ENCODE measurements around the gene PLA1A.

Gene PLA1A

DNA sequence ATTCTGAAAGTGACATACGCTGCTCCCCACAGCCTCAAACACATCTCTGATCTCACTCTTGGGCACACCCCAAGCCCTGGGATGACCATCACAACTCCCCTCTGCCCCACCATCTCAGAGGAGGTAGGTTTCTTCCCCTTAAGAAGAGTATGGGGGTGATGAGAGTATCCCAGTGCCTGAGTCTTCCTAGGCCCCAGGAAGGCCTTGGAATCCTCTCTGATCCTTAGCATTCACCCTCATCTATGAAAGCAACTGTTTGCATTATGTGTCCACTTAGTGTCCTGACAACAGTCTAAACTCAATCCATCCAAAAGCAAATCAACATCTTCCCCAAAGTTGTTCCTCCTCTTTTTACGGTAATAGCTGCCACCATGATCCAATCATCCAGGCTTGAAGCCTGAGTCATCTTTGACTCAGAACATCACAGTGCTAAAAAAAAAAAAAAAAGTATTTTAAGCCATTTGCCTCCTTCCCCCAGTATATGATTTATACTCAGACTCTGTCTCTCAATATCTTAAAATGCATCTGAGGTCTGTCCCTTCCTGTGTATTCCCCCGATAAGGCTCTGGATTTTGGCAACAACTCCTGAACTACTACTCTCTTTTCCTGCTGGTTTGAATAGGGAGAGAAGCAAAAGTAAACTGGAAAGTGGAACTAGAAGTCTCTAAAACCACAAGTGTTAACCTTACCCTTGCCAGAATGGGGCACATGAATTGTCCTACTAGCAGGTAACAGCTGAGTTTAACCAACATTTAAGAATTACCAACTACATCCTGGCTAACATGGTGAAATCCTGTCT lies 40.2 kb downstream of the PLA1A start:
- no peaks in the 10 kb centered on the region for H3K4me1 ChIP-seq (ENCODE audit: control insufficient read depth, insufficient read depth, low read length)
- H3K27ac ChIP-seq (ENCODE audit: extremely low read depth, low read depth, low read length), result no peak overlapping the region
- CTCF ChIA-PET, result no interaction called here
- no peak for TF ChIP-seq ZNF426 (tag by site-specific recombination; IDR thresholded peaks at IDR 0.05)
- TF ChIP-seq TCF7L2 (IDR thresholded peaks at IDR 0.05; ENCODE audit: borderline replicate concordance, low read depth, low read length), result no peak
- TF ChIP-seq ZNF791 (tag by site-specific recombination; IDR thresholded peaks at IDR 0.05), result no peak
- TF ChIP-seq ZNF837 (tag by site-specific recombination; IDR thresholded peaks at IDR 0.05), result no peak
- no peak for TF ChIP-seq SP3 (tag by site-specific recombination; IDR thresholded peaks at IDR 0.05)
- TF ChIP-seq KLF16 (tag by site-specific recombination; IDR thresholded peaks at IDR 0.05), result no peak
- TF ChIP-seq ZNF555 (tag by site-specific recombination; conservative IDR thresholded peaks at IDR 0.05), result no peak
- TF ChIP-seq REPIN1 (tag by site-specific recombination; IDR thresholded peaks at IDR 0.05; ENCODE audit: low read depth), result no peak
- no peak for TF ChIP-seq WT1 (tag by site-specific recombination; IDR thresholded peaks at IDR 0.05)
- TF ChIP-seq, protein P1, sequence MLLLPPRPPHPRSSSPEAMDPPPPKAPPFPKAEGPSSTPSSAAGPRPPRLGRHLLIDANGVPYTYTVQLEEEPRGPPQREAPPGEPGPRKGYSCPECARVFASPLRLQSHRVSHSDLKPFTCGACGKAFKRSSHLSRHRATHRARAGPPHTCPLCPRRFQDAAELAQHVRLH (tag by site-specific recombination; IDR thresholded peaks at IDR 0.05), result no peak
- TF ChIP-seq ZNF366 (tag by site-specific recombination; conservative IDR thresholded peaks at IDR 0.05), result 0 out of 2 replicates have a peak, but pooled peaks have one; percentile 21
- peak; percentile 41; the same call in 1 of the 2 replicates for TF ChIP-seq ZNF335 (tag by site-specific recombination; conservative IDR thresholded peaks at IDR 0.05)
- H3K36me3 ChIP-seq (ENCODE audit: control insufficient read depth in 2 of 2, insufficient read depth in 1 of 2, low read length in 2 of 2), result peaks cover 0 to 4% of the 10 kb centered on the region in 2 experiments; a peak in 1 of 3 replicates
- POLR2A ChIA-PET, result no interaction called here
- H3K9me3 ChIP-seq (ENCODE audit: control insufficient read depth, insufficient read depth, low read depth, low read length), result no peaks in the 10 kb centered on the region
- no peak overlapping the region for H3K4me3 ChIP-seq (ENCODE audit: low read depth, low read length)

DNA sequence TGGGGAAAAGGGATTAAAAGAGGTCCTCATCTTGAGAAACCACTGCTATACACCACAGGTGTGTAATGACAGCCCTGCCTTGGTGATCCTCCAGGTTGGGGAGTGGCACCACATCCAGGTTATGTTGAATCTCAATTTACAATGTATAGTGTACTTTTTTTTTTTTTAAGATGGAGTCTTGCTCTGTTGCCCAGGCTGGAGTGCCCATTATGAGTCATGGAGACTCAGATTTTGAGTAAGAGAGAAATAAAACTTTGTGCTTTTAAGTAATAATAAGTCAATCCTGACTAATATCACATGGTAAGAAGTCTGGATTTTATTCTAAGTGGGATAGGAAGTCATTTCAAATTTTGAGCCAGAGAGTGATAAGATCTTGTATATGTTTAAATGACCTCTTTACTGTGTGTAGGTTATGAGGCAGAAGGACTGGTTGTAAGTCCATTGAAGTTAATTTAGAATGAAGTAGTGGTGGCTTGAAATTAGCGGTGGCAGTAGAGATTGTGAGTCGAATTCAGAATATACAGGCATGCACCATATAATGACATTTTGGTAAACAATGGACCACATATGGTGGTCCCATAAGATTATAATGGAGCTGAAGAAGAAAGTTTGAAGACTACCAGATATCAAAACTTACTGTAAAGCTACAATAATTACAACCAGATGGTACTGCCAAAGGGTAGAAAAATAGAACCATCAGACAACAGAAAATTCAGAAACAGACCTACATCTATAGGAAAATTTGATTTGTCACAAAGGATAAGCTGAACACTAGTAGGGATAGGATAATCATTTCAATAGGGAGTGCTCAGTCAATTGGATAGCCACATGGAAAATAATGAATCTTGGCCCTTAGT lies 42.0 kb downstream of the PLA1A start:
- peaks cover 0 to 4% of the 10 kb centered on the region in 2 experiments; a peak in 1 of 3 replicates for H3K36me3 ChIP-seq (ENCODE audit: control insufficient read depth in 2 of 2, insufficient read depth in 1 of 2, low read length in 2 of 2)
- TF ChIP-seq, protein P2, sequence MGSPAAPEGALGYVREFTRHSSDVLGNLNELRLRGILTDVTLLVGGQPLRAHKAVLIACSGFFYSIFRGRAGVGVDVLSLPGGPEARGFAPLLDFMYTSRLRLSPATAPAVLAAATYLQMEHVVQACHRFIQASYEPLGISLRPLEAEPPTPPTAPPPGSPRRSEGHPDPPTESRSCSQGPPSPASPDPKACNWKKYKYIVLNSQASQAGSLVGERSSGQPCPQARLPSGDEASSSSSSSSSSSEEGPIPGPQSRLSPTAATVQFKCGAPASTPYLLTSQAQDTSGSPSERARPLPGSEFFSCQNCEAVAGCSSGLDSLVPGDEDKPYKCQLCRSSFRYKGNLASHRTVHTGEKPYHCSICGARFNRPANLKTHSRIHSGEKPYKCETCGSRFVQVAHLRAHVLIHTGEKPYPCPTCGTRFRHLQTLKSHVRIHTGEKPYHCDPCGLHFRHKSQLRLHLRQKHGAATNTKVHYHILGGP (tag by site-specific recombination; IDR thresholded peaks at IDR 0.05), result no peak
- TF ChIP-seq BCL11B (tag by site-specific recombination; IDR thresholded peaks at IDR 0.05; ENCODE audit: low read depth), result no peak
- no peak for TF ChIP-seq SP3 (tag by site-specific recombination; IDR thresholded peaks at IDR 0.05)
- TF ChIP-seq ZNF354C (tag by site-specific recombination; IDR thresholded peaks at IDR 0.05; ENCODE audit: borderline replicate concordance, low read depth), result no peak
- no peak for TF ChIP-seq ZNF174 (tag by site-specific recombination; IDR thresholded peaks at IDR 0.05)
- no peak for TF ChIP-seq MYNN (tag by site-specific recombination; IDR thresholded peaks at IDR 0.05; ENCODE audit: borderline replicate concordance)
- TF ChIP-seq ZNF223 (tag by site-specific recombination; IDR thresholded peaks at IDR 0.05), result no peak
- TF ChIP-seq GLI4 (tag by site-specific recombination; IDR thresholded peaks at IDR 0.05), result no peak
- no peak for TF ChIP-seq ZNF132 (tag by site-specific recombination; IDR thresholded peaks at IDR 0.05; ENCODE audit: borderline replicate concordance)
- no peak for TF ChIP-seq ZNF157 (tag by site-specific recombination; IDR thresholded peaks at IDR 0.05)
- no peak for TF ChIP-seq ZNF214 (tag by site-specific recombination; IDR thresholded peaks at IDR 0.05; ENCODE audit: borderline replicate concordance)
- TF ChIP-seq ZNF37A (tag by site-specific recombination; IDR thresholded peaks at IDR 0.05), result no peak
- no peak for TF ChIP-seq HOXD13 (CRISPR knock-in tag; IDR thresholded peaks at IDR 0.05; ENCODE audit: borderline replicate concordance)
- TF ChIP-seq ZNF19 (tag by site-specific recombination; IDR thresholded peaks at IDR 0.05; ENCODE audit: low read depth), result no peak
- no peak for TF ChIP-seq ZNF24 (tag by site-specific recombination; IDR thresholded peaks at IDR 0.05)
- no peak overlapping the region for H3K4me3 ChIP-seq (ENCODE audit: low read depth, low read length)
- ChIA-PET CTCF (no interaction called here), POLR2A (no interaction called here)
- H3K4me1 ChIP-seq (ENCODE audit: control insufficient read depth, insufficient read depth, low read length), result no peaks in the 10 kb centered on the region
- no peak overlapping the region for H3K27ac ChIP-seq (ENCODE audit: extremely low read depth, low read depth, low read length)
- no peaks in the 10 kb centered on the region for H3K9me3 ChIP-seq (ENCODE audit: control insufficient read depth, insufficient read depth, low read depth, low read length)
